ENCODE measurements around the gene ACSS1. TPM values are rescaled to one million over a fixed set of nuclear protein-coding genes. Genes with fewer than 3 reads are reported as not detected.

Gene ACSS1
- polyA plus RNA-seq, 2 donors: 8.0 to 8.8 TPM

GRCh38 chr20:25025091-25025861 is 32.7 kb downstream of the ACSS1 start:
- 81 to 88% methylated on average over 14 of the region's 14 CpGs for WGBS, 2 donors
- Histone ChIP-seq H3K4me1 (ENCODE audit: control insufficient read depth in 2 of 2, insufficient read depth in 2 of 2, low read length in 1 of 2) (peaks cover 11 to 18% of the 10 kb centered on the region in 2 donors), H3K27ac (ENCODE audit: low read depth in 2 of 2, low read length in 1 of 2) (no peak overlapping the region), H3K27me3 (ENCODE audit: control insufficient read depth in 1 of 2, insufficient read depth in 2 of 2, low read length in 2 of 2) (no peaks in the 10 kb centered on the region), H3K9me3 (ENCODE audit: control insufficient read depth in 2 of 2, insufficient read depth in 1 of 2, low read depth in 1 of 2, low read length in 1 of 2) (no peaks in the 10 kb centered on the region), H3K36me3 (ENCODE audit: control insufficient read depth in 2 of 2, insufficient read depth in 2 of 2, low read length in 1 of 2) (peaks cover 0 to 15% of the 10 kb centered on the region in 2 donors), H3K4me3 (ENCODE audit: low read depth in 1 of 2, low read length in 2 of 2) (no peak overlapping the region)

DNA sequence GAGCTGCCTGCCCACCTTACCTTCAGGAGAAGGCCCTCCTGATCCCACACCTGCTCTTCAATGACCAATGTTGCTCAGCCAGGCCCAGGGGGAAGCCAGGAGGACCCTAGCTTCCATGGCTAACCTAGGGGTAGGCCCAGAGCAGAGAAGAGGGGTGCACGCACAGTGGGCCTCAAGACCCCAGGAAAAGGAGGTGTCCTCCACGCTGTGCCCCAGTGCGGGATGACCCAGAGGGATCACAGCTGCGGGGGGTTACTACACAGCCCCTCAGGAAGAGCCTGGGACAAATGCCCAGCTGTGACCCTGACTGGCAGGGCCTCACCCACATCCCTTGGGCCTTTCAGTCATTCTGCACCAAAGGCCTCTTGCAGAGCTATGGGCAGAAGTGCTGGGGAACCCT is 33.8 kb downstream of the ACSS1 start:
- no peak overlapping the region for H3K4me3 ChIP-seq (ENCODE audit: low read depth in 1 of 2, low read length in 2 of 2)
- WGBS, 2 donors: 95 to 97% methylated on average over 4 of the region's 4 CpGs
- peaks cover 11 to 18% of the 10 kb centered on the region in 2 donors for H3K4me1 ChIP-seq (ENCODE audit: control insufficient read depth in 2 of 2, insufficient read depth in 2 of 2, low read length in 1 of 2)
- H3K9me3 ChIP-seq (ENCODE audit: control insufficient read depth in 2 of 2, insufficient read depth in 1 of 2, low read depth in 1 of 2, low read length in 1 of 2): no peaks in the 10 kb centered on the region
- no peak overlapping the region for H3K27ac ChIP-seq (ENCODE audit: low read depth in 2 of 2, low read length in 1 of 2)
- H3K27me3 ChIP-seq (ENCODE audit: control insufficient read depth in 1 of 2, insufficient read depth in 2 of 2, low read length in 2 of 2): no peaks in the 10 kb centered on the region
- H3K36me3 ChIP-seq (ENCODE audit: control insufficient read depth in 2 of 2, insufficient read depth in 2 of 2, low read length in 1 of 2): peaks cover 0 to 11% of the 10 kb centered on the region in 2 donors

- H3K36me3 ChIP-seq (ENCODE audit: control insufficient read depth in 2 of 2, insufficient read depth in 2 of 2, low read length in 1 of 2): peaks cover 0 to 11% of the 10 kb centered on the region in 2 donors
- WGBS, 2 donors: 72 to 78% methylated on average over 10 of the region's 10 CpGs
- peak overlapping the region; percentile 20 to 82 for H3K27ac ChIP-seq (ENCODE audit: low read depth in 2 of 2, low read length in 1 of 2)
These were observed 34.6 kb downstream of the ACSS1 start for GRCh38 chr20:25023356-25023755.

GRCh38 chr20:25022680-25023079 is 35.3 kb downstream of the ACSS1 start:
- peak overlapping the region in 1 of 2 donors; percentile 82 for H3K27ac ChIP-seq (ENCODE audit: low read depth in 2 of 2, low read length in 1 of 2)

More at GRCh38 chr20:25023356-25023755, 34.6 kb downstream of the ACSS1 start:
- H3K4me1 ChIP-seq (ENCODE audit: control insufficient read depth in 2 of 2, insufficient read depth in 2 of 2, low read length in 1 of 2): peaks cover 11 to 23% of the 10 kb centered on the region in 2 donors
- no peaks in the 10 kb centered on the region for H3K27me3 ChIP-seq (ENCODE audit: control insufficient read depth in 1 of 2, insufficient read depth in 2 of 2, low read length in 2 of 2)
- no peaks in the 10 kb centered on the region for H3K9me3 ChIP-seq (ENCODE audit: control insufficient read depth in 2 of 2, insufficient read depth in 1 of 2, low read depth in 1 of 2, low read length in 1 of 2)
- no peak overlapping the region for H3K4me3 ChIP-seq (ENCODE audit: low read depth in 1 of 2, low read length in 2 of 2)

DNA sequence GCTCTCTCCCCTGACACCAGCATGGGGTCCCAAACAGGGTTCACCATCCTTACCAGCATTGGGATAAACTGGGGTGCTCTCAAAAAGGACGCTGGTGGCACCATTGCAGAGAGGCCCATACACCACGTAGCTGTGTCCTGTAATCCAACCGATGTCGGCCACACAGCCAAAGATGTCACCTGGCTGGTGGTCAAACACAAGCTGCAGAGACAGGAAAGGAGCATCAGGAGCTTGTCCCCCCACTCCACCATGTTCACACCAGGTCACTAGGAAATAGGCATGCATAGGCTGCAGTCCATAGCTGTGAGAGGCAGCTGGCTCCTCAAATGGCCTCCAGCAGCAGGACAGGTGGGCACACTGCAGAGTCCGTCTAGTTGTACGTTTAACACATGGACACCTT is 36.6 kb downstream of the ACSS1 start:
- Histone ChIP-seq H3K27ac (ENCODE audit: low read depth in 2 of 2, low read length in 1 of 2) (no peak overlapping the region), H3K4me3 (ENCODE audit: low read depth in 1 of 2, low read length in 2 of 2) (no peak overlapping the region), H3K9me3 (ENCODE audit: control insufficient read depth in 2 of 2, insufficient read depth in 1 of 2, low read depth in 1 of 2, low read length in 1 of 2) (no peaks in the 10 kb centered on the region), H3K27me3 (ENCODE audit: control insufficient read depth in 1 of 2, insufficient read depth in 2 of 2, low read length in 2 of 2) (no peaks in the 10 kb centered on the region), H3K36me3 (ENCODE audit: control insufficient read depth in 2 of 2, insufficient read depth in 2 of 2, low read length in 1 of 2) (peaks cover 0 to 11% of the 10 kb centered on the region in 2 donors), H3K4me1 (ENCODE audit: control insufficient read depth in 2 of 2, insufficient read depth in 2 of 2, low read length in 1 of 2) (peaks cover 11 to 31% of the 10 kb centered on the region in 2 donors)
- 93 to 97% methylated on average over 6 of the region's 6 CpGs for WGBS, 2 donors

More at GRCh38 chr20:25022680-25023079, 35.3 kb downstream of the ACSS1 start:
- Histone ChIP-seq H3K4me1 (ENCODE audit: control insufficient read depth in 2 of 2, insufficient read depth in 2 of 2, low read length in 1 of 2) (peaks cover 11 to 24% of the 10 kb centered on the region in 2 donors), H3K27me3 (ENCODE audit: control insufficient read depth in 1 of 2, insufficient read depth in 2 of 2, low read length in 2 of 2) (no peaks in the 10 kb centered on the region), H3K4me3 (ENCODE audit: low read depth in 1 of 2, low read length in 2 of 2) (no peak overlapping the region), H3K36me3 (ENCODE audit: control insufficient read depth in 2 of 2, insufficient read depth in 2 of 2, low read length in 1 of 2) (peaks cover 0 to 11% of the 10 kb centered on the region in 2 donors), H3K9me3 (ENCODE audit: control insufficient read depth in 2 of 2, insufficient read depth in 1 of 2, low read depth in 1 of 2, low read length in 1 of 2) (no peaks in the 10 kb centered on the region)
- 40 to 58% methylated on average over 11 of the region's 11 CpGs for WGBS, 2 donors

- Histone ChIP-seq H3K4me3 (ENCODE audit: low read depth in 1 of 2, low read length in 2 of 2) (no peak overlapping the region), H3K9me3 (ENCODE audit: control insufficient read depth in 2 of 2, insufficient read depth in 1 of 2, low read depth in 1 of 2, low read length in 1 of 2) (no peaks in the 10 kb centered on the region), H3K4me1 (ENCODE audit: control insufficient read depth in 2 of 2, insufficient read depth in 2 of 2, low read length in 1 of 2) (peaks cover 11 to 30% of the 10 kb centered on the region in 2 donors), H3K36me3 (ENCODE audit: control insufficient read depth in 2 of 2, insufficient read depth in 2 of 2, low read length in 1 of 2) (peaks cover 0 to 7% of the 10 kb centered on the region in 2 donors), H3K27ac (ENCODE audit: low read depth in 2 of 2, low read length in 1 of 2) (no peak overlapping the region), H3K27me3 (ENCODE audit: control insufficient read depth in 1 of 2, insufficient read depth in 2 of 2, low read length in 2 of 2) (no peaks in the 10 kb centered on the region)
- 72 to 83% methylated on average over 6 of the region's 6 CpGs for WGBS, 2 donors
These were observed 37.0 kb downstream of the ACSS1 start for GRCh38 chr20:25020901-25021301.

- Histone ChIP-seq H3K4me1 (ENCODE audit: control insufficient read depth in 2 of 2, insufficient read depth in 2 of 2, low read length in 1 of 2) (peaks cover 11 to 30% of the 10 kb centered on the region in 2 donors), H3K9me3 (ENCODE audit: control insufficient read depth in 2 of 2, insufficient read depth in 1 of 2, low read depth in 1 of 2, low read length in 1 of 2) (no peaks in the 10 kb centered on the region), H3K27ac (ENCODE audit: low read depth in 2 of 2, low read length in 1 of 2) (no peak overlapping the region), H3K27me3 (ENCODE audit: control insufficient read depth in 1 of 2, insufficient read depth in 2 of 2, low read length in 2 of 2) (no peaks in the 10 kb centered on the region), H3K4me3 (ENCODE audit: low read depth in 1 of 2, low read length in 2 of 2) (no peak overlapping the region), H3K36me3 (ENCODE audit: control insufficient read depth in 2 of 2, insufficient read depth in 2 of 2, low read length in 1 of 2) (peaks cover 0 to 6% of the 10 kb centered on the region in 2 donors)
- 93 to 95% methylated on average over 5 of the region's 5 CpGs for WGBS, 2 donors
These were observed 37.6 kb downstream of the ACSS1 start for GRCh38 chr20:25020345-25020744.

GRCh38 chr20:25019381-25020155 is 38.4 kb downstream of the ACSS1 start:
- Histone ChIP-seq H3K27me3 (ENCODE audit: control insufficient read depth in 1 of 2, insufficient read depth in 2 of 2, low read length in 2 of 2) (no peaks in the 10 kb centered on the region), H3K4me3 (ENCODE audit: low read depth in 1 of 2, low read length in 2 of 2) (no peak overlapping the region), H3K36me3 (ENCODE audit: control insufficient read depth in 2 of 2, insufficient read depth in 2 of 2, low read length in 1 of 2) (peaks cover 3 to 11% of the 10 kb centered on the region in 2 donors), H3K27ac (ENCODE audit: low read depth in 2 of 2, low read length in 1 of 2) (peak overlapping the region; percentile 11 to 34), H3K4me1 (ENCODE audit: control insufficient read depth in 2 of 2, insufficient read depth in 2 of 2, low read length in 1 of 2) (peaks cover 11 to 30% of the 10 kb centered on the region in 2 donors), H3K9me3 (ENCODE audit: control insufficient read depth in 2 of 2, insufficient read depth in 1 of 2, low read depth in 1 of 2, low read length in 1 of 2) (no peaks in the 10 kb centered on the region)
- 73% methylated on average over 16 of the region's 16 CpGs for WGBS, 2 donors

- H3K4me1 ChIP-seq (ENCODE audit: control insufficient read depth in 2 of 2, insufficient read depth in 2 of 2, low read length in 1 of 2): peaks cover 7 to 26% of the 10 kb centered on the region in 2 donors
- H3K4me3 ChIP-seq (ENCODE audit: low read depth in 1 of 2, low read length in 2 of 2): no peak overlapping the region
- no peaks in the 10 kb centered on the region for H3K9me3 ChIP-seq (ENCODE audit: control insufficient read depth in 2 of 2, insufficient read depth in 1 of 2, low read depth in 1 of 2, low read length in 1 of 2)
- no peaks in the 10 kb centered on the region for H3K27me3 ChIP-seq (ENCODE audit: control insufficient read depth in 1 of 2, insufficient read depth in 2 of 2, low read length in 2 of 2)
- no peak overlapping the region for H3K27ac ChIP-seq (ENCODE audit: low read depth in 2 of 2, low read length in 1 of 2)
- WGBS, 2 donors: 93 to 94% methylated on average over 6 of the region's 6 CpGs
- H3K36me3 ChIP-seq (ENCODE audit: control insufficient read depth in 2 of 2, insufficient read depth in 2 of 2, low read length in 1 of 2): peaks cover 3 to 15% of the 10 kb centered on the region in 2 donors
These were observed 39.1 kb downstream of the ACSS1 start for GRCh38 chr20:25018841-25019240.

Measured in esophagus (tissue), 2 donors.